ENCODE data around the gene TENM4.
"Not testable (repeated sequence)": the region's sequence is repeated elsewhere in the genome, so short reads cannot be mapped to it uniquely, and the experiment has no call there.

The TENM4 gene

GRCh38 chr11:78922859-78923625 lies 517.8 kb downstream of the TENM4 start:
- DNase-seq, result no peak

GRCh38 chr11:78921509-78921908 lies 519.3 kb downstream of the TENM4 start:
- DNase-seq, result no peak

DNA sequence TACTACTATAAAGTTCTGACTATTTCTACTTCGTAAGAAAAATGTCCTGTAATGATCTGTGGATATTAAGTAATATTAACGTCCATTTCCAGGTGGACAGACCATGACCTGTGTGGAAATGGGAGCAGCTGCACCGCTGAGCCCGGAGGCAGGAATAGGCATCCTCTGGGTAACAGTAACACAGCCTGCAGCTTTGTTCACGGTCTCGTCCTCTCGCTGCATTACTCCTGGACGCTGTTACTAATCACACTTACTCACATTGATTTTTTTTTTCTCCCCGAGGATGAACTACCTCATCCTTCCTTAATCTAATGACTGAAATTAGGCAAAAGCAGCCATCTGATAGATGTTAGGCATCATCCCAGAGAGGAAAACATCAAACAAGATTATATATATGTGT lies 520.5 kb downstream of the TENM4 start:
- DNase-seq, result no peak

- DNase-seq, result no peak
Observed at GRCh38 chr11:78916759-78917158, 524.1 kb downstream of the TENM4 start.

GRCh38 chr11:78914503-78914902 lies 526.3 kb downstream of the TENM4 start:
- DNase-seq, result no peak

GRCh38 chr11:78912778-78913177 lies 528.1 kb downstream of the TENM4 start:
- DNase-seq, result no peak

- DNase-seq, result no peak
Observed at GRCh38 chr11:78910322-78910721, 530.5 kb downstream of the TENM4 start.

DNA sequence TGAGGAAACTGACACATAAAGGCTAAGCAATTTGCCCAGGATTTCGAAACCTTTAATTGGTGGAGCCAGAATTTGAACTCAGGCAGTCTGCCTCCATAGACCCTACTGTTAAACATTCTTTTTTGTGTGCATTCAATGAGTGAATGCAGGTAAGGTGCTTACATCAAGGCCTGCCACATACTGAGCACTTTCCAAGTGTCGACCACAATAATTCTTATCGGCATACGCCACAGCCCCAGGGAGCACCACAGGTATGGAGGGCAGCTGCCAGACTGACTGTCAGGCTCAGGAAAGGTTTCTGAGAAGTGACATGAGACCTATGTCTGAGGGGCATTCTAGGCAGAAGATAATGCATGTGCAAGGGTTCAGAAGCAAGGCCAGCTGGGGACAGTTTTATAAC lies 531.4 kb downstream of the TENM4 start:
- no peak for DNase-seq

DNA sequence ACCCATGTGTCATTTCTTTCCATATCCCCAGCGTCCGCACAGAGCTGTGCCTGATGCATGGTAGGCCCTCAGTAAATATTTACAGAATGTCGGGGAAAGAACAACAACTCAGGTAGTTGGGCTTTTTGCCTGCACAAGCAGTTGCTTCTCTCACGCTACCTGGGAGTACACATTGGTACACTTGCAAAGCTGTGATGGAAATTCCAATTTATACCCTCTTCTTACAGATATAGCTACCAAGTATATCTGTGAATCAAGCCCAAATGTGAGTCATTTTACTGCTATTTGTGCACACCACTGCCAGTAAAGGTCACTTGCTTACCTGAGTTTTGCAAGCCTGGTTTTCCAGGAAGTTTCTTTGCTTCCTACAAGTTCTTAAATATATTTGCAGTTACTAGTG lies 533.2 kb downstream of the TENM4 start:
- no peak for DNase-seq

DNA sequence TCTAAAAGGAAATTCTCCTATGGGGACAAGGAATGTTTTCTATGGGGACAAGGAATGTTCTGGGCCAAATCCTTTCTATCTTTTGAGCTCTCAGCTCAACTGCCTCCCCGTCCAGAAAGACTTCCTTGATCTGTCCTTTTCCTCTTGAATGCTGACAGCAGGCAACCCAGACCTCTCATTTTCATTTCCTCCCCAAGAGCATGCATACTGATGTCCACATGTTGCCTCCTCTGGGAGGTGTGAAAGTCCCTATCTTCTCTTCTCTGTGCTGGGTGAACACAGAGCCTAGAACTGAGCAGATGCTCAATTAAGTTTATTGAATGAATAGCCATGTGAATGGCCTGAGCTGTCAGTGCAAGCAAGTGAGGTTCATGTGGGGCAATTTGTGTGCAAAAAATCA lies 534.3 kb downstream of the TENM4 start:
- no peak for DNase-seq

- no peak for DNase-seq
Observed at GRCh38 chr11:78905756-78906155, 535.1 kb downstream of the TENM4 start.

DNA sequence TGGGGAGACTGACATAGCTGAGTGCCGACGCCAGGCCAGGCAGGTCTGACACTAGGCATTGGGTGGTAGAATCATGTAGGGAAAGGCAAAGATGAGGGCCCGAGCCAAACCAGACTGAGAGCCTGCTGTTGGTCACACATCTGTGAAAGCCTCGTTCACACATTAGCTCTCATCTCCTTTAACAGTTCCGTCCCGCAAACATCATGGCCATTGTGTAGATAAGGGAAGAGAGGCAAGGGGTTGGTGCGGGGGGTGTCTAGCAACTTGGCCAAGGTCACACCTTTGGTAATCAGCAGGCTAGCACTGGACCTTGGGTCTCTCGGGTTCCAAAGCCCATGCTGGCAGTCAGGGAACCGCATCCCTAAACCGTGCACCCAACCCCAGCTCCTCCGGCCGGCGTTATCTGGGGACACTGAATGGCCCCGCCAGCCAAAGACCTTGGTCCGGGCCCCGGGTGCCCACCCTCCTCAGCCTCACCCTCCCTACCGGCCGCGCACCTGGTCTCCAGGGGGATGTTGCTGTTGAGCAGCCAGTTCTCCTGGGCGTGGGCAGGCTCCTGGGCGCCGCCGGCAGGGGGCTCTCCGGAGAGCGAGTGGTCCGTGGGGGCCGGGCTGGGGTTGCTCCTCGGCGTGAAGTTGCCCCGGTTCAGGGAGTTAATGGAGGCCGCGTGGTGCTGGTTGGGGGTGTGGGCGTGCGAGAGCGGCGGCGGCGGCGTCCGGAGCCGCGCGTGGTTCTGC lies 537.9 kb downstream of the TENM4 start:
- DNase-seq, result no peak

DNA sequence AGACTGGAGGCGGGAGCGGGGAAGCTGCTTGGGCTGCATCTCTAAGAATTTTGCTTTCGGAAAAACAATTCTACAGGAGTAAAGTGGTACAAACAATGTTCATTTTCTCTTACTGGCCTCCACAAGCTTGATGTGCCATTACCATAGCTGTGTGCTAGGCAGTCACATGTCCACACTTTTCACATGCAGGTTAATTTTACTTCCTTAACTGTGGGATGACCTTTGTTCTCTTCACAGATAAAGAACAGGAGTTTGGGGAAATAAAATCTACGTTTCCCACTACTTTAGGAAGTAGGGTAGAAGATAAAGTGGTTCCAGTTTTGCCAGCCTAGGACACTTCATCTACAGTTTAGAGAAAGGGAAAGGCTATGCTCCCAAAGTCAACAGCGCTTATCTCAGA lies 539.0 kb downstream of the TENM4 start:
- DNase-seq, result no peak

GRCh38 chr11:78898266-78898775 lies 542.5 kb downstream of the TENM4 start:
- DNase-seq, result no peak

- DNase-seq, result no peak
Observed at GRCh38 chr11:78893996-78894395, 546.8 kb downstream of the TENM4 start.

- DNase-seq, result no peak
Observed at GRCh38 chr11:78889698-78890097, 551.1 kb downstream of the TENM4 start.

- DNase-seq, result no peak
Observed at GRCh38 chr11:78886616-78887015, 554.2 kb downstream of the TENM4 start.

- no peak for DNase-seq
Observed at GRCh38 chr11:78884761-78885160, 556.1 kb downstream of the TENM4 start.

GRCh38 chr11:78883506-78883905 lies 557.3 kb downstream of the TENM4 start:
- DNase-seq, result no peak

DNA sequence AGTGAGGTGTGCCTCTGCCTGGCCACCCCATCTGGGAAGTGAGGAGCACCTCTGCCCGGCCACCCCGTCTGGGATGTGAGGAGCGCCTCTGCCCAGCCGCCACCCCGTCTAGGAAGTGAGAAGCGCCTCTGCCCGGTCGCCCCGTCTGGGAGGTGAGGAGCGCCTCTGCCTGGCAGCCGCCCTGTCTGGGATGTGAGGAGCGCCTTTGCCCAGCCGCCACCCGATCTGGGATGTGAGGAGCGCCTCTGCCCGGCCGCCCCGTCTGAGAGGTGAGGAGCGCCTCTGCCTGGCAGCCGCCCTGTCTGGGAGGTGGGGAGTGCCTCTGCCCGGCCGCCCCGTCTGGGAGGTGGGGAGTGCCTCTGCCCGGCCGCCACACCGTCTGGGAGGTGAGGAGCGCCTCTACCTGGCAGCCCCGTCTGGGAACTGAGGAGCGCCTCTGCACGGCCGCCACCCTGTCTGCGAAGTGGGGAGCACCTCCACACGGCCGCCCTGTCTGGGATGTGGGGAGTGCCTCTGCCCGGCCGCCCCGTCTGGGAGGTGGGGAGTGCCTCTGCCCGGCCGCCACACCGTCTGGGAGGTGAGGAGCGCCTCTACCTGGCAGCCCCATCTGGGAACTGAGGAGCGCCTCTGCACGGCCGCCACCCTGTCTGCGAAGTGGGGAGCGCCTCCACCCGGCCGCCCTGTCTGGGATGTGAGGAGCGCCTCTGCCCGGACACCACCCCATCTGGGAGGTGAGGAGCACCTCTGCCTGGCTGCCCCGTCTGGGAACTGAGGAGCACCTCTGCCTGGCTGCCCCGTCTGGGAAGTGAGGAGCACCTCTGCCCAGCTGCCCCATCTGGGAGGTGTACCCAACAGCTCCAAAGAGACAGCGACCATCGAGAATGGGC lies 561.5 kb downstream of the TENM4 start:
- not testable (repeated sequence) for DNase-seq

DNA sequence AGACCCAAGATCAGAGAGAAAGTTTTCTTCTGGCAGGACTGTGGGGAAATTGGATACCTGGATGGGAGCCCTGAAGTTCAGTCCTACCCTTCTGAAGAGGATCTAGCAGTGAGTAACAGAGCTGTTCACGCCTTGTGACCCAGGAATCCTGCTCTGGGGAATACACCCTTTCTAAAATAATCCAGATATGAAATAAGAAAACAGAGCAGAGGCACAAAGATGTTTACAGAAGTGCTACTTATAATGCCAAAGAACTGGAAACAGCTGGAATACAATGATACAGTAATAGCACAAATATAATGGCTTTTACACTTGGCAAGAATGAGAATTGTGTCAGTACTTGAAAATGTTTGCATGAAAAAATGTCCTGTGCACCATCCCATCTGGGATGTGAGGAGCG lies 562.2 kb downstream of the TENM4 start:
- DNase-seq, result no peak

DNA sequence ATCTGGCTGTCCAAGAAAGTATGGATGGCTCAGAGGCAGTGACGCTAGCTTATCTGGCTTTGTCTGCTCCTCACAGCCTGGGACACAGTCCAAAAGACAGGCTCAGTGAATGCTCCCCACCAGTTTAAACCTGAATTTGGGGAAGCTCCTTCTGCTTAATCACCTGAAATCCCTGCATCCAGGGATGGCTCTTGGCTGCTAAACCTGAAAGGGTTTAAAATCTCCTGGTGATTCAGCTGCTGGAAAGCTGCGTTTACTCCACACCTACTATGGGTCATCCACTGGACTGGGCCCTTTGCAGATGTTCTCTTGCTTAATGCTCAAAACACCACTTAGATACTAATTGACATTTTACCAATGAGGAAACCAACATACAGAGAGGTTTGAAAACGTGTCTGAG lies 564.2 kb downstream of the TENM4 start:
- DNase-seq, result no peak

DNA sequence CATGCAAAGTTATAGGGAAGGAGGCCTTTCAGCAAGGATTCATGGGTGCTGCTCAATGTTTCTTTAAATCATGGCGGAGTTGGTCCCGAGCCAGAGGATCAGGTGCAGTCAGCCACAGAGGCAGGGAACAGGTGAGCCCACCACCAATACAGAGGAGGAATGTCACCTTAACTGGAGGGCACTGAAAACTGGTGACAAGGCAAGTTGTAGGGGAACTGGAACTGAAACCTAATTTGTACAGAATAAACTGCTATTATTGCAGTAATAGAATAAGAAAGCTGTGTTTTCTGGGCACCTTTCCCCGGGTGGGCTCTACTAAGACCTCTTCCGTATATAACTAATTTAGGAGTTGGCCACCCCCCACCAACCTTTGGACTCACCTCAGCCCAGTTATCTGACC lies 570.2 kb downstream of the TENM4 start:
- DNase-seq, result no peak
